B cell (primary cell): ENCODE measurements around the gene ANP32A. TPM values are rescaled to one million over a fixed set of nuclear protein-coding genes. Genes with fewer than 3 reads are reported as not detected.
A peak's percentile ranks its signal among the peaks of the same experiment; 100 is the strongest.

Experiments
- ATAC-seq: fragments of 200-7000 bp; cut with Tn5 transposase; one replicate; pipeline ENCODE4 v1.10.0; 2021; ENCODE audit warnings: low read depth, mild to moderate bottlenecking, moderate number of reproducible peaks, moderate library complexity
- CTCF ChIA-PET: fragments of 350-600 bp; sonication (Branson Sonifier 250); formaldehyde crosslinking; loops from one replicate; lab custom pipeline; 2021; ENCODE audit warnings: antibody characterized with exemption, inconsistent platforms; lab: Charles Lee
- POLR2A ChIA-PET: fragments of 350-600 bp; sonication (Branson Sonifier 250); formaldehyde crosslinking; loops from one replicate; lab custom pipeline; 2021; ENCODE audit warnings: antibody characterized with exemption; lab: Charles Lee
- DNase-seq: peaks from one replicate; pipeline ENCODE4 v3.0.0; 2013
- H2AFZ ChIP-seq: 2 replicates; pipeline ENCODE4 v1.6.1; 2012; ENCODE audit warnings: mild to moderate bottlenecking, low read depth, low read length; ENCODE audit not compliant: insufficient read depth, poor library complexity, severe bottlenecking
- H3K27ac ChIP-seq, 2 donors: 1 replicate in 1 of 2; 2 replicates in 1 of 2; pipeline ENCODE4 v1.5.1; 2012 to 2013; ENCODE audit warnings: low read length in 2 of 2, mild to moderate bottlenecking in 2 of 2, moderate library complexity in 1 of 2
- H3K27me3 ChIP-seq, 4 experiments: fragments of 200-600 bp in 1 of 4; sonication (generic) in 1 of 4; replicated peaks in 1 of 4; 1 replicate in 2 of 4; 2 replicates in 2 of 4; pipeline versions ENCODE4 v1.6.1 to v1.7.0; 2013 to 2016; ENCODE audit warnings: low read length in 3 of 4, mild to moderate bottlenecking in 2 of 4, mixed read lengths in 1 of 4, moderate library complexity in 1 of 4; ENCODE audit not compliant: insufficient read depth in 4 of 4, control insufficient read depth in 3 of 4; ENCODE audit errors: control extremely low read depth in 1 of 4
- H3K36me3 ChIP-seq, 2 experiments: replicated peaks in 1 of 2; 1 replicate in 1 of 2; 2 replicates in 1 of 2; pipeline versions ENCODE4 v1.6.1 to v1.7.1; 2013; ENCODE audit warnings: low read length in 1 of 2; ENCODE audit not compliant: insufficient read depth in 2 of 2, control insufficient read depth in 1 of 2; ENCODE audit errors: control extremely low read depth in 1 of 2, extremely low read depth in 1 of 2
- H3K4me1 ChIP-seq, 2 donors: fragments of 200-600 bp in 1 of 2; sonication (generic) in 1 of 2; 1 replicate in 1 of 2; 2 replicates in 1 of 2; pipeline versions ENCODE4 v1.5.1 to v1.6.1; 2013 to 2017; ENCODE audit warnings: low read length in 2 of 2; ENCODE audit not compliant: control insufficient read depth in 2 of 2, insufficient read depth in 2 of 2
- H3K4me2 ChIP-seq: replicated peaks from 2 replicates; pipeline ENCODE3; 2012; ENCODE audit warnings: mild to moderate bottlenecking, low read depth, low read length; ENCODE audit not compliant: poor library complexity, severe bottlenecking
- H3K4me3 ChIP-seq, 5 experiments: fragments of 200-600 bp in 1 of 5; sonication (generic) in 1 of 5; 1 replicate in 3 of 5; 2 replicates in 2 of 5; pipeline versions ENCODE4 v1.5.1 to v1.7.0; 2011 to 2016; ENCODE audit warnings: low read length in 4 of 5, mild to moderate bottlenecking in 4 of 5, low read depth in 2 of 5, control low read depth in 1 of 5, moderate library complexity in 1 of 5; ENCODE audit not compliant: insufficient read depth in 1 of 5; ENCODE audit errors: control extremely low read depth in 1 of 5, extremely low read depth in 1 of 5
- H3K79me2 ChIP-seq: fragments of 200-600 bp; sonication (generic); one replicate; pipeline ENCODE4 v1.6.0; 2016; ENCODE audit warnings: low read length; ENCODE audit not compliant: control insufficient read depth, insufficient read depth
- H3K9ac ChIP-seq: fragments of 200-600 bp; sonication (generic); 2 replicates; pipeline ENCODE4 v1.6.1; 2017; ENCODE audit warnings: mild to moderate bottlenecking, low read length, moderate library complexity
- H3K9me3 ChIP-seq, 3 donors: one replicate each; pipeline versions ENCODE4 v1.6.1 to v1.7.1; 2013; ENCODE audit warnings: low read length in 2 of 3; ENCODE audit not compliant: control insufficient read depth in 2 of 3, insufficient read depth in 1 of 3; ENCODE audit errors: control extremely low read depth in 1 of 3
- H4K20me1 ChIP-seq: 2 replicates; pipeline ENCODE4 v1.6.0; 2012; ENCODE audit warnings: mild to moderate bottlenecking, low read length; ENCODE audit not compliant: insufficient read depth, control insufficient read depth, poor library complexity, severe bottlenecking
- H3K27ac Mint-ChIP-seq: one replicate; pipeline ENCODE4 v1.8.0; 2021; ENCODE audit warnings: mixed read lengths
- H3K27me3 Mint-ChIP-seq: one replicate; pipeline ENCODE4 v1.8.0; 2021; ENCODE audit warnings: mixed read lengths
- H3K4me1 Mint-ChIP-seq: one replicate; pipeline ENCODE4 v1.8.0; 2021; ENCODE audit warnings: mixed read lengths
- H3K4me3 Mint-ChIP-seq: one replicate; pipeline ENCODE4 v1.8.0; 2021; ENCODE audit warnings: mixed read lengths
- H3K9me3 Mint-ChIP-seq: one replicate; pipeline ENCODE4 v1.8.0; 2022; ENCODE audit warnings: mixed read lengths; ENCODE audit not compliant: insufficient read depth
- EZH2 ChIP-seq: IDR thresholded peaks from 2 replicates; pipeline ENCODE4 v1.6.1; 2012; ENCODE audit warnings: borderline replicate concordance, low read depth, mild to moderate bottlenecking, moderate library complexity, low read length; ENCODE audit not compliant: insufficient read depth, poor library complexity, severe bottlenecking
- WGBS: methylation state at CpG from one replicate; pipeline ENCODE4 v1.1.5; 2013; ENCODE audit warnings: missing lambda C conversion rate; ENCODE audit not compliant: insufficient coverage; 5-methylcytosine and 5-hydroxymethylcytosine counted together
- intact Hi-C: fragments of 100-400 bp; cut with micrococcal nuclease; formaldehyde crosslinking; loops from one replicate; pipeline ENCODE4 v1.10.0; 2022
- polyA plus RNA-seq: library from polyadenylated mRNA; depleted of rRNA; stranded (reverse); fragments of >200 nt; gene quantifications from 2 replicates; pipeline ENCODE4 v1.2.3, GENCODE V29; 2012
- total RNA-seq, 2 donors: library from RNA; stranded (reverse); fragments of 120-200 nt in 1 of 2; gene quantifications; 1 replicate in 1 of 2; 2 replicates in 1 of 2; pipeline versions ENCODE4 v1.2.3 to v1.2.4, GENCODE V29; 2013 to 2022
- TF ChIP-seq, protein P1 (sequence below): fragments of 200-600 bp; IDR thresholded peaks from one replicate; pipeline ENCODE4 v1.8.0; 2022; ENCODE audit warnings: antibody characterized with exemption, mild to moderate bottlenecking

The ANP32A gene
- total and polyA plus RNA-seq, 2 donors (not counting 1 experiment from before 2014, with no cell fraction given), result 26.4 to 163 TPM

DNA sequence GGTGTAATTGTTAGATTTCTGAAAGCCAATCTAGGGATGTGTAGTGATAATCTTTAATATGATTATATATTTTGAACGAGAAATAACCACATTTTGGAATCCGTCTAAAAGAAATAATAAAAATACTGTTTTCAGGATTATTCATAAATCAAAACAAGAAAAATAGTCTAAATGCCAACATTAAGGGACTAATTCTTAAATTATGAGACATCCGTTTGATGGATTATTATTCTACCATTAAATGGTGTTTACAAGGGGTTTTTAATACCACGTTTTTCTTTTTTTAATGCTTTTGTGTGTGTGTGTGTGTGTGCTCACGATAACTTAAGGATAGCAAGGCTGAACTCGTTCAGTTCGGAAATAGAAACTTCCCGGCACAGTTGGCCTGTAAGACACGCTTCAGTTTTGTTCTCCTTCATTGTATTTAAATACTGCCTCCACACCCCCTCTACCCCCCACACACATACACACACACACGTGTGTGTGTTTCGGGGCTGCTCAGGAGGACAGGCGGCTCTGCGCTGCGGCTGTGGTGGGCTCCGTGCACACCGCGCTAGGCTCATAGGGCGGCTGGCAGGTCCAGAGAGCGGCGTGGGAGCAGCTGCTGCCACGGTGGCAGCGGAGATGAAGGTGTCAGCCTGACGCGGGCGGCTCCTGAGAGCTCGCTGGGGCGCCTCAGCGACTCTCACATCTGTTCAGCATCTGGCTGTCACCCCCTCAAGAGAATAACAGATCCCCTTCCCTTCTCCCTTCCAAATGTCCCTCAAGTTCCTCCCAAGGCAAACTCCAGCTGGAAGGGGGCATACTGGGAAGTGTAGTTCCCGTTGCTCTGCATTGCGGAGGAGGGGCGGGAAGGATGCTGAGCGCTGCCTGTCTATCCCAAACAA, 23.0 kb upstream of the ANP32A start:
- CTCF ChIA-PET, result interaction anchor here (1.0 to 1.1 kb wide), 2 partner anchors 15 to 32 kb away, joined by 4 to 8 read pairs; no protein-coding TSS in a partner anchor
- Histone ChIP-seq H3K27me3 (peaks cover 0 to 38% (median 29%) of the 10 kb centered on the region in 4 experiments), H4K20me1 (no peaks in the 10 kb centered on the region), H3K4me3 (peak overlapping the region in 4 of 5 experiments; percentile 9 to 52 (median 40)), H3K4me2 (peak overlapping the region; percentile 84), H3K9me3 (peaks cover 0 to 4% (median 0%) of the 10 kb centered on the region in 3 donors), H3K79me2 (no peaks in the 10 kb centered on the region), H3K4me1 (peaks cover 7 to 23% of the 10 kb centered on the region in 2 donors), H2AFZ (peak overlapping the region; percentile 77), H3K9ac (peak overlapping the region; percentile 60), H3K36me3 (no peaks in the 10 kb centered on the region), H3K27ac (no peak overlapping the region)
- no peaks in the 10 kb centered on the region for H3K9me3 Mint-ChIP-seq
- intact Hi-C loops, result loop anchor here (2.0 kb wide), 1 partner anchor 23 kb away; the partner anchor contains the start of gene ANP32A
- H3K27ac Mint-ChIP-seq, result no peak overlapping the region
- WGBS, result 0% methylated on average over 19 of the region's 32 CpGs
- POLR2A ChIA-PET, result no interaction called here
- peak; percentile 62 for DNase-seq
- peaks cover 58% of the 10 kb centered on the region for H3K27me3 Mint-ChIP-seq
- peaks cover 15% of the 10 kb centered on the region for H3K4me1 Mint-ChIP-seq
- ATAC-seq, result peak; percentile 56
- TF ChIP-seq EZH2, result no peak
- TF ChIP-seq, protein P1, sequence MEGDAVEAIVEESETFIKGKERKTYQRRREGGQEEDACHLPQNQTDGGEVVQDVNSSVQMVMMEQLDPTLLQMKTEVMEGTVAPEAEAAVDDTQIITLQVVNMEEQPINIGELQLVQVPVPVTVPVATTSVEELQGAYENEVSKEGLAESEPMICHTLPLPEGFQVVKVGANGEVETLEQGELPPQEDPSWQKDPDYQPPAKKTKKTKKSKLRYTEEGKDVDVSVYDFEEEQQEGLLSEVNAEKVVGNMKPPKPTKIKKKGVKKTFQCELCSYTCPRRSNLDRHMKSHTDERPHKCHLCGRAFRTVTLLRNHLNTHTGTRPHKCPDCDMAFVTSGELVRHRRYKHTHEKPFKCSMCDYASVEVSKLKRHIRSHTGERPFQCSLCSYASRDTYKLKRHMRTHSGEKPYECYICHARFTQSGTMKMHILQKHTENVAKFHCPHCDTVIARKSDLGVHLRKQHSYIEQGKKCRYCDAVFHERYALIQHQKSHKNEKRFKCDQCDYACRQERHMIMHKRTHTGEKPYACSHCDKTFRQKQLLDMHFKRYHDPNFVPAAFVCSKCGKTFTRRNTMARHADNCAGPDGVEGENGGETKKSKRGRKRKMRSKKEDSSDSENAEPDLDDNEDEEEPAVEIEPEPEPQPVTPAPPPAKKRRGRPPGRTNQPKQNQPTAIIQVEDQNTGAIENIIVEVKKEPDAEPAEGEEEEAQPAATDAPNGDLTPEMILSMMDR, result no peak
- peak overlapping the region; percentile 80 for H3K4me3 Mint-ChIP-seq

DNA sequence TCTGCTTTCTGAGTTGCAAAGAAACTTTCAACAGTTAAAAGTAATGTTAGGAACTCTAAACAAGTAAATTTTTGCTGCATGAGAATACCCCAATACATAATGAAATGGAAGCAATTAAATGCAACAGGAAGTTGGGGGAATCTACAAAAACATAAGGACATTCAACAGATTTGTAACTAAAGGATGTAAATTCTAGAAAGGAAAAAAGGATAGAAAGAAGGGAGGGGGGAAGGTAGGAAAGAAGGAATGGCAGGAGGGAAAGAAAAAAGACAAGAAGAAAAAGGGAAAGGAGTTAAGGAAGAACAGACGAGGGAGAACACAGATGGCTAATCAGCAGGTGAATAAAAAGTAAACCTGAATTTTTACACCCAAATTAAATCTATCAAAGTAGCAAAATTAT, 22.3 kb upstream of the ANP32A start:
- Histone ChIP-seq H3K9me3 (peaks cover 0 to 5% (median 0%) of the 10 kb centered on the region in 3 donors), H3K79me2 (no peaks in the 10 kb centered on the region), H3K9ac (no peak overlapping the region), H3K27ac (no peak overlapping the region), H3K4me3 (no peak overlapping the region), H3K27me3 (peaks cover 0 to 40% (median 29%) of the 10 kb centered on the region in 4 experiments), H2AFZ (no peak overlapping the region), H3K4me2 (no peak overlapping the region), H4K20me1 (no peaks in the 10 kb centered on the region), H3K4me1 (peaks cover 7 to 23% of the 10 kb centered on the region in 2 donors), H3K36me3 (no peaks in the 10 kb centered on the region)
- DNase-seq (peak; percentile 8), ATAC-seq (no peak)
- Mint-ChIP-seq H3K4me3 (peak overlapping the region; percentile 40), H3K4me1 (peaks cover 15% of the 10 kb centered on the region), H3K27ac (no peak overlapping the region), H3K27me3 (peaks cover 62% of the 10 kb centered on the region), H3K9me3 (no peaks in the 10 kb centered on the region)
- WGBS, result no CpG with 5 or more reads among the region's 1 CpG
- ChIA-PET CTCF (no interaction called here), POLR2A (no interaction called here)
- no peak for TF ChIP-seq EZH2
- TF ChIP-seq, protein P1, result no peak
- intact Hi-C loops, result no loop called here
